GM18498 (cell line): ENCODE results near the gene NCOR2.

Experiments
- ATAC-seq: cut with Tn5 transposase; IDR thresholded peaks from one replicate; pipeline ENCODE4 v1.9.1; 2021; ENCODE audit warnings: mild to moderate bottlenecking, moderate library complexity; ENCODE audit not compliant: unreplicated experiment

Gene NCOR2

GRCh38 chr12:124544983-124545382 is 22.4 kb downstream of the NCOR2 start:
- no peak for ATAC-seq

GRCh38 chr12:124544311-124544970 is 23.0 kb downstream of the NCOR2 start:
- ATAC-seq: no peak

GRCh38 chr12:124543590-124544310 is 23.7 kb downstream of the NCOR2 start:
- ATAC-seq: no peak

DNA sequence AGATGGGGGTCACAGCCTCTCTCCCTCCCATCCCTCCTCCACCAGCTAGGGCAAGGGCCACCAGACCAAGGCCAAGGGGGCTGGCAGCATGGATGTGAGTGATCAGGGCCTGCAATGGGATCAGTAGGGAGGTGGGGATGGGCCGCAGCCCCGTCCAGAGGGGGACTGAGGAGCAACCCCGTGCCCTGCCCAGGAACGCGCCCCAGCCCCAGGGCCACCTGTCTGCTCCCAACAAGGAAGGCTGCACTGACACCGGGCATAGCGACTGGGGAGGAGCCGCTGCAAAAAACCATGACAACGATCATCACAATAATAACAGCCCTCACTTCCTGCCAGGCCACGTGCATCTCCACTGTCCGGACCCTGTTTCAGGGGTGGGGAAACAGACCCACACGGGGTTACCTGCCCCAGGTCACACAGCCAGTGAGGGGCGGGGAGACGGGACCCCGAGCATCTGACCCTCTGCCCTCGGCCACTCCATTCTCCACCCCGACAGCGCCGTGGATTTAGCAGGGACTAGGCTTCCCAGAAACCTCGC is 24.3 kb downstream of the NCOR2 start:
- ATAC-seq: no peak

DNA sequence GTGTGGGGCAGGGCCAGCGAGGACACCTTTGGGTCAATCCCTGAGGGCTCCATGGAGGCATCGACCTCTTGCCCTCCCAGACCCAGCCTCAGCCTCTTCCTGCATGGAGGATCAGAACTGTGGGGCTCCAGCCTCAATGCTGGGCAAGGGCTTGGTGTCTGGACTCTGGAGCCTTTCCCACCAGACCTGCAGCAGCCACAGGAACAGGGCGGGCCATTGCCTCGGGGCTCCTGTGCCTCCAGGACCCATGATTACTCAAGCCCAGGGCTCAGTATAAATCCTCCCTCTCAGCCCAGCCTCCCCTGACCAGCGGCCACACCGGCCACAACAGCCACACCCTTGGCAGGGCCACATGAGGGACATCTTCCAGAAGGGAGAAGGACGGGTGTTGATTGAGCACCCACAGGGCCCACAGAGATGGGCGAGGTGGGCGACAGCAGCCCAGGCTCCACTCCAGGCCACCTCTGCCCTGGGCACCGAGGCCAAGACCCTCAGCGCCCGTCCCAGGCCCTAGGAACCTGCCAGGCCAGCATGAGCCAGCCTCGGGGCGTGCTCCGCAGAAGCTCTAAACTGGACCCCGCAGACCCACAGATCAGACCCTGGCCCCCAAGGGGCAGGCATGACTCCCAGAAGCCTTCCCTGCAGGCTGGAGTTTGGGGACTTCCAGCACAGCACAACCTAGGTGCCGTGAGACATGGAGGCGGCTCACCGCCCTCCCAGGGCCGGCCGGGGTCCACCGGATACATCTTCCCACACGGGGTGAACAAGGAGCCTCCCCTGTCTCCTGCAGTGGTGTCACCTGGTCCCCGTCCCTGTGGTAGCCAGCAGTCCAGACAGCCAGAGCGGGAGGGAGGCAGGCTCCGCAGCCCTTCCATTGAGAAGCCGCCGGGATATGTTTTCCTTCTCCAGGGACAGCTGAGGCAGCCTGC is 25.1 kb downstream of the NCOR2 start:
- no peak for ATAC-seq

- ATAC-seq: no peak
Measured at GRCh38 chr12:124541322-124541721, 26.1 kb downstream of the NCOR2 start.

- ATAC-seq: no peak
Measured at GRCh38 chr12:124539084-124540041, 28.0 kb downstream of the NCOR2 start.

GRCh38 chr12:124538194-124539082 is 29.0 kb downstream of the NCOR2 start:
- ATAC-seq: no peak

DNA sequence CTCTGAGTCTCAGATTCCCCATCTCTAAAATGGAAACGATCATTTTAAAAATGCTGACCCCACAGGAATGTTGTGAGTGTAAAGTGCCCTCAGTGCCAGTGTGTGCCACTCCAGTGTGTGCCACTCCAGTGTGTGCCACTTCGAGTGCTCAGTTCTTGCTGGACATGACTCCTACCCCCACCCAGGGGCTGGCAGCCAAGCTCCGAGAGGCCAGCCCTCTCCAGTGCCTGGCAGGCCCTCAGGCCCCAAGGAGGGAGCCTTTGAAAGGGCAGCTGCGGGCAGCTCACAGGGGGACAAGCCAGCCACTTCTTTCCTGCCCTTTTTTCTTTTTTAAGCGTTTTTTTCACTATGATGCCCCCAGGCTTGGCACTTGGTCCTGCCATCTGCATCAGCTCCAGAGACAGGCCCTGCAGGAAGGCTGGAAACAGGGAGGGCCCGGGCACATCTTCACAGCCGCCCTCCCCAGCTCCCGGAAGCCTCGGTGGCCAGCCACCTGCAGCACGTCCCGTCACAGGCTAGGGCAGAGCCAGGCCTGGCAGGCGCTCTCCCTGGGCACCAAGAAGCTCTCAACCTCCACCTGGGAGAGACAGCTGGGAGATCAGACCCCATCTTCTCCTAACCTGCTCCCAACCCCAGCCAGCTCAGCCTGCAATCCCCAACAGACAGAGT is 29.8 kb downstream of the NCOR2 start:
- ATAC-seq: no peak

DNA sequence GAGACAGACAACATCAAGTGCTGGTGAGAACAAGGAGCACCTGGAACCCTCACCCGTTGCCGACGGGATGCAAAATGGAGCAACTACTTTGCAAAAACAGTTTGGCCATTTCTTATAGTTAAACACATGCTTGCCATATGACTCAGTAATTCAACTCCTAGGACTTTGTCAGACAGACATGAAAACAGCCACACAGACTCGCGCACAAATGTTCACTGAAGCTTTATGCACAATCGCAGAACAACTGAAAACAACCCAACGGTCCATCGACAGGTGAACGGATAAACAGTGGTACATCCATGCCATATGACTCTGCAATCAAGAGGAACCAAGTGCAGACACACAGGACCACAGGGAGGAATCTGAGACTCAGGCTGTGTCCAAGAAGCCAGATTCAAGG is 30.8 kb downstream of the NCOR2 start:
- ATAC-seq: no peak

DNA sequence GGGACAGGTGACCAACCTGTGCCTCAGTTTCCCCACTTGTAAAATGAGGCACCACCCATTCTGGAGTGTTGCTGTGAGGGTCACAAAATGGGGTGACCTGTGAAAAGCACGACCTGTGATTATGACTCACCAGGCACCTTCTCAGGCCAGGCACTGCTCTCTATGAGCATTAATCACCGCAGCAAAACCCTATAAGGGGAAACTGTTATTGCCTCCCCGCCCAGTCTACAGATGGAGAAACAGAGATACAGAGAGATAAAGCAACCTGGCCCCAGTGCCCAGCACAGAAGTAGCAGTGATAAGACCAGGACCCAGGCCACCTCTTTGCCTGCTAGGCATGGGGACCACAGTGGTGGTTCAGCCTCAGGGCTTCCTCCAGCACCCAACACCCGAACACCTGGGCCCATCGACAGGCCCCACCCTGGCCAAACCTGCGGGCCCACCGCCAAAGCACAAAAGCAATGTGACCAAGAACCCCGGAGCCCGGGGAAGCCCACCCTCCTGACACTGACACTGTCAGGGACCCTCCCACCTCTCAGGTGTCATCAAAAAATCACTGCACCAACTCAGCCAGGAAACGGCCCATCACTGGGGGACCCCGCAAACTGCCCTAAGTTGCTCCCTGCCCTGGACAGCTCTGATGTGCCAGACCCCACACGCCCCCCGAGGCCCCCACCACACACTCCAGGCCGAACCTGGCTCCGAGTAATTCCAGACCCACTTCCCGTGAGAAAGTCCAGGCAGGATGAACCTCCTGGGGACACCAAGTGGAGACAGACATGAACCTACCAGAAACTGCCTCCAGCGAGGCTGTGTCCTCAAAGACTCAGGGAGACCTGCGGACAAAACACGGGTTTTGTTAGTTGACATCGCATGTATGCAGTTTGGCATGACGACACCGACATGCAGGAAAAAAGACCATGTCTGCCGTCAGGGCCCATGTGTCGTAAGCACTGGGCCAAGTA is 32.4 kb downstream of the NCOR2 start:
- no peak for ATAC-seq

DNA sequence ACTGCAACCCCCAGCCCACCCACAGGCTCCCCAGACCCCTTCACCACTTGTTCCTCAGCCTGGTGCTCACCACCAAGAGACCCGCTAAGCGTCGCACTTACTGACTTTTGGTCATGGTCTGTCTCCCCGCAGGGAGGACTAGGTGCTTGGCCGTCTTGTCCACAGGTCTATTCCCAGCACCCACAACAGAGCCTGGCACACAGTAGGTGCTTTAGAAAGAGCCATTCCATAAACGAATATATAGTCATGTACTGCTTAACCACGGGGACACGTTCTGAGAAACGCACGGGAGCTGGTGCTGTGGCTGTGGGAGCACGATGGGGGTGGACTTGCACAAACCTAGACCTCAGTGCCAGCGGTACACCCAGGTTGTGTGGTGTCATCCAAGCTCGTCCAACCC is 34.0 kb downstream of the NCOR2 start:
- no peak for ATAC-seq

DNA sequence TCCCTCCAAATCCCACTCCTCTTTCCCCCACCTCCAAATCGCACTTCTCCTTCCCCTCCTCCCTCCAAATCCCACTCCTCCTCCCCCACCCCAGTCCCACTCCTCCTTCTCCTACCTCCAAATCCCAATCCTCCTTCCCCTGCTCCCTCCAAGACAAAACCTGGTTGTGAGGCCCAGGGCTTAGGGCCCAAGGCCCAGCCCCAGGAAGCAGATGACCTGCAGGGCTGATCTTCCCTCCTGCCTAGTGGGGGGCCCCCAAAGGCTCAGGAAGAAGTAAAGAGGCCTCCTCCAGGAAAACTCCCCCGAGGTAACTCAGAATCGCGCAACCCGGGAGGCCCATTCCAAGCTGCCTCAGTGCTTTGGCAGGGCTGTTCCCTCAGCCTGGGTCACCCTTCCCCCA is 34.4 kb downstream of the NCOR2 start:
- ATAC-seq: no peak

GRCh38 chr12:124532331-124532750 is 35.1 kb downstream of the NCOR2 start:
- no peak for ATAC-seq

- ATAC-seq: no peak
Measured at GRCh38 chr12:124531906-124532305, 35.5 kb downstream of the NCOR2 start.

- ATAC-seq: no peak
Measured at GRCh38 chr12:124531281-124531745, 36.1 kb downstream of the NCOR2 start.

GRCh38 chr12:124530637-124531263 is 36.7 kb downstream of the NCOR2 start:
- ATAC-seq: no peak
